NOMO-1 (cell line): ENCODE results near the gene NANOG.
"Not testable (repeated sequence)": the region's sequence is repeated elsewhere in the genome, so short reads cannot be mapped to it uniquely, and the experiment has no call there.

Source experiments
- DNase-seq, 2 experiments: peaks; one replicate each; lab custom pipeline; 2025; ENCODE audit not compliant: unreplicated experiment in 2 of 2; lab: John Stamatoyannopoulos, UW

NANOG gene

GRCh38 chr12:7788884-7789528 lies at the start of gene NANOG:
TSS of gene NANOG (plus strand) at chr12:7789402. CDS start at chr12:7789615, 213 bp downstream.
- DNase-seq, result not testable (repeated sequence)

- DNase-seq, result peak; percentile 23 to 53
Observed at GRCh38 chr12:7747246-7747645, 42.0 kb upstream of the NANOG start, which contains the start of gene CLEC4C. TSS of gene CLEC4C (minus strand) at chr12:7747375. CDS start at chr12:7747348, 27 bp downstream.

DNA sequence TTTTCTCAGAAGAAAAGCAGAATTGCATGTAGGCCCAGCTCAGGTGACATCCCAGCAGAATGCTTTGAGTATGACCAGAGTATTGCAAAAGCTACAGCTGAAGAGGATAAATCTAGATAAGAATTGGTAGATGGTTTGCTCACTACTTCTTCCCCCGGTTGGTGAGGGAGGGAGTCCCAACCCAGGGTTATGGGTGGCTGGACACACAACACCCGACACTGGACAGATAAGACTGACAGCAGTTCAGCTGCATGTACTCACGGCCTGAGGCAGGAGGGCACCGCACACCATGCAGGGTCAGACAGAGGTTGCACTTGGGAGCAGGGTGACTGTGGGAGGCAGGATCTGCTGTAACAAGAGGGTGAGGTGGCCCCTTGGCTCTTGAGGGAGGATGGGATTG lies 40.4 kb upstream of the NANOG start:
- no peak for DNase-seq

DNA sequence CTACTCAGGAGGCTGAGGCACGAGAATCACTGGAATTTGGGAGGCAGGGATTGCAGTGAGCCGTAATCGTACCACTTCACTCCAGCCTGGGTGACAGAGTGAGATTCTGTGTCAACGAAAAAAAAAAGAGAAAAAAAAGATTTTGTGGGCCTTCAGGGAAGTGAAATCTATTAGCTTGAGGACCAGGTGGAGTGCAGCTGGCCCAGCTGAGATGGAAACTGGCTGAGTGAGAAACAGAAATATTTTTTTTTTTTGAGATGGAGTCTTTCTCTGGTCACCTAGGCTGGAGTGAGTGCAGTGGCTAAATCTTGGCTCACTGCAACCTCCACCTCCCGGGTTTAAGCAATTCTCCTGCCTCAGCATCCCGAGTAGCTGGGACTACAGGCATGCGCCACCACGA lies 39.8 kb upstream of the NANOG start:
- DNase-seq, result no peak

DNA sequence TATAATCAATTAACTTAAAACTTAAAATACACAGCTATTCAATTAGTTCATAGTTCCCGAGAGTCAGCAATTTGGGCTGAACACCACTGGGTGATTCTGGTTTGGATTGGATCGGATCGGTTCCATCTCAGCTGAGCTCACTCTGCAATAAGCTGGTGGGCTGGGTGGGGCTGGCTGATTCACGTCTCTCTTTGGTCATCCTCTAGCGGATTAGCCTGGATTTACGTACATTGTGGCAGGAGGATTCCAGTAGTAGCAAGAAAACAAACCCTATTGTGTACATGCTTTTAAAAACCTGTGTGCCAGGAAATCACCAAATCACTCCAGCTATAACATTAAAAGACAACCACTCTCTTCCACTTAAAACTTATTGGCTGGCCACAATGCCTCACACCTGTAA lies 38.9 kb upstream of the NANOG start:
- DNase-seq, result no peak

GRCh38 chr12:7751394-7751793 lies 37.8 kb upstream of the NANOG start:
- no peak for DNase-seq

DNA sequence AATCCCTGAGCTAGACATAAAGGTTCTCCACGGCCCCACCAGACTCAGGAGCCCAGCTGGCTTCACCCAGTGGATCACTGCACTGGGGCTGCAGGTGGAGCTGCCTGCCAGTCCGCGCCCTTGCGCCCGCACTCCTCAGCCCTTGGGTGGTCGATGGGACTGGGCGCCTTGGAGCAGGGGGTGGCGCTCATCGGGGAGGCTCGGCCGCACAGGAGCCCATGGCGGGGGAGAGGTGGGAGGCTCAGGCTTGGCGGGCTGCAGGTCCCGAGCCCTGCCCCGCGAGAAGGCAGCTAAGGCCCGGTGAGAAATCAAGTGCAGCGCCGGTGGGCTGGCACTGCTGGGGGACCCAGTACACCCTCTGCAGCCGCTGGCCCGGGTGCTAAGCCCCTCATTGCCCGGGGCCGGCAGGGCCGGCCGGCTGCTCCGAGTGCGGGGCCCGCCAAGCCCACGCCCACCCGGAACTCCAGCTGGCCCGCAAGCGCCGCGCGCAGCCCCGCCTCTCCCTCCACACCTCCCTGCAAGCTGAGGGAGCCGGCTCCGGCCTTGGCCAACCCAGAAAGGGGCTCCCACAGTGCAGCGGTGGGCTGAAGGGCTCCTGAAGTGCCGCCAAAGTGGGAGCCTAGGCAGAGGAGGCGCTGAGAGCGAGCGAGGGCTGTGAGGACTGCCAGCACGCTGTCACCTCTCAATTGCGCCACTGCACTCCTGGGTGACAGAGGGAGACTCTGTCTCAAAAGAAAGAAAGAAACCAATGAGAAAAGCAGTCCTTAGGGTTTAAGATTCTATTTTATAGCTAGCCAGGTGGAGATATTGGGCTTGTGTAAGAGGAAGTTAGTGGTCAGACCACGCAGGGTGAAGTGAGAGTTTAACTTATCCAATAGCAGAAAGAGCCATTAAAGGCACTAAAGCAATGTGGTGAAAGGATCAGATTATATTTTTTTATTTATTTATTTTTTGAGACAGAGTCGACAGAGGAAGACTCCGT lies 37.0 kb upstream of the NANOG start:
- peak; percentile 61 to 88 for DNase-seq

GRCh38 chr12:7755668-7756067 lies 33.5 kb upstream of the NANOG start:
- not testable (repeated sequence) for DNase-seq

- DNase-seq, result no peak
Observed at GRCh38 chr12:7756993-7757392, 32.2 kb upstream of the NANOG start.

DNA sequence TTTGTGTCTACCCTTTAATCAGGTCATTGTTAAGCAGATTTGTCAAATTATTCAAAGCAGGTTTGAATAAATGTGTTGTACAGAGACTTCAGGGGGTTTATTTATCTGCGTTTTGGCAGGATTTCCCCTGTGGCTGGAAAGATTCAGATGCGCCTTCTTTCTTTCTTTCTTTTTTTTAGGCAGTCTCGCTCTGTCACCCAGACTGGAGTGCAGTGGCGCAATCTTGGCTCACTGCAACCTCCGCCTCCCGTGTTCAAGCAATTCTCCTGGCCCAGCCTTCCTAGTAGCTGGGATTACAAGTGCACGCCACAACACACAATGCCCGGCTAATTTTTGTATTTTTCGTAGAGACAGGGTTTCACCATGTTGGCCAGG lies 30.4 kb upstream of the NANOG start:
- DNase-seq, result no peak

DNA sequence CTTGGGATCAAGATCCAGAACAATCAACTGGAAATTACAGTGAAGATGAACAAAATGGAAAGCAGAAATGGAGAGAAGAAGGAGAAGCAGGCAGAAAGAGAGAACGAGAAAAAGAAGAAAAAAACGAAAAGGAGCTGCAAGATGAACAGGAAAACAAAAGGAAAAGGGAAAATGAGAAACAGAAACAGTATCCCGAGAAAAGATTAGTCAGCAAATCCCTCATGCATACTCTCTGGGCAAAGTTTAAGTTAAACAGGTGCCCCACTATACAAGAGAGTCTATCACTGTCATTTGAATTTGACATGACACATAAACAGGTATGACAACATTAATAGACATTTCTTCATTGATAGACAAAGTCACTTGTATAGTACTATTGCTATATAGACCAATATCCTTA lies 19.2 kb upstream of the NANOG start:
- no peak for DNase-seq

- no peak for DNase-seq
Observed at GRCh38 chr12:7781274-7781673, 7.9 kb upstream of the NANOG start.

DNA sequence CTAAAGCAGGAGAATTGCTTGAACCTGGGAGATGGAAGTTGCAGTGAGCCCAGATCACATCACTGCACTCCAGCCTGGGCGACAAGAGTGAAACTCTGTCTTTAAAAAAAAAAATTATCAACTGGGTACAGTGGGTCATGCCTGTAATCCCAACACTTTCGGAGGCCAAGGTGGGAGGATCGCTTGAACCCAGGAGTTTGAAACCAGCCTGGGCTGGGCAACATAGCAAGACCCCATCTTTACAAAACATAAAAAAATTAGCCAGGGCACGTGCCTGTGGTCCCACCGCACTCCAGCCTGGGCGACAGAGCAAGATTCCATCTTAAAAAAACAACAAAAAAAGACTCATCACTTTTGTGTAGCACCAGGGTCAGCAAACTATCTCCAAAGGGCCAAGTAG lies 7.1 kb upstream of the NANOG start:
- DNase-seq, result no peak

GRCh38 chr12:7783433-7783832 lies 5.8 kb upstream of the NANOG start:
- DNase-seq, result not testable (repeated sequence)

GRCh38 chr12:7784701-7785100 lies 4.5 kb upstream of the NANOG start:
- DNase-seq, result peak in 1 of 2 experiments; percentile 65

- DNase-seq, result peak in 1 of 2 experiments; percentile 70
Observed at GRCh38 chr12:7787574-7788293, 1.5 kb upstream of the NANOG start.

DNA sequence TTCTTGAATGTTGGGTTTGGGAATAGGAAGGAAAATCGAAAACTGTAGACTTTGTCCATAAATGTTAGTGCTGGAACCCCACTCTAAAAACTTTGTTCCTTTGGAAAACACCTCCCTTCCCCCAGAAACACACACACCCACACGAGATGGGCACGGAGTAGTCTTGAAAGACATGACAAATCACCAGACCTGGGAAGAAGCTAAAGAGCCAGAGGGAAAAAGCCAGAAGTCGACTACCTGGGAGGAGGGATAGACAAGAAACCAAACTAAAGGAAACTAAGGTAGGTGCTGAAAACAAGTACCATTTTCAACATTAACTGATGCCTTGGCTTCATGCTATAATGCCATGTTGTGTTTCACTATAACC lies 925 bp upstream of the NANOG start:
- no peak for DNase-seq

DNA sequence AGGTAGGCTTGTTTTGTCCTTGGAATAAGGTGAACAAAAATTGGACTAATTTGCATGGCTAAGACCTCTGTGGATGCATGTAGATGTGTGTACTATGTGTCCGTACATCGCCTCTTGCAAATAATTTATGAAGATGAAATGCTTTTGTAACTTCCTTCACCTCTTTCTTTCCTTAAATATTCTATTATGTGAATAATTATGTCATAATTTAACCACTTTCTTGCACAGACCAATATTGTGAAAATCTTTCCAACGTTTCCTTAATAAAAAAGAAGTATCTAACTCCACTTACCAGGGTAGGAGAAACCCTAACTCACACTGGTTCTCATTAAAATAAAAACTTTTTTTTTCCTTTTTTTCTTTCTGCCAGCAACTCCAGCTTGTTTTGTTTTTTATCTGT lies 4.0 kb downstream of the NANOG start:
- peak in 1 of 2 experiments; percentile 64 for DNase-seq

GRCh38 chr12:7797269-7797668 lies 8.1 kb downstream of the NANOG start:
- not testable (repeated sequence) for DNase-seq

- no peak for DNase-seq
Observed at GRCh38 chr12:7797698-7798398, 8.6 kb downstream of the NANOG start.
